ENCODE results near the gene IPO9. TPM values are rescaled to one million over a fixed set of nuclear protein-coding genes. Genes with fewer than 3 reads are reported as not detected.
A peak's percentile ranks its signal among the peaks of the same experiment; 100 is the strongest.

Gene IPO9
- total and polyA plus RNA-seq, 8 donors = 12.4 to 21.2 (median 16.3) TPM

DNA sequence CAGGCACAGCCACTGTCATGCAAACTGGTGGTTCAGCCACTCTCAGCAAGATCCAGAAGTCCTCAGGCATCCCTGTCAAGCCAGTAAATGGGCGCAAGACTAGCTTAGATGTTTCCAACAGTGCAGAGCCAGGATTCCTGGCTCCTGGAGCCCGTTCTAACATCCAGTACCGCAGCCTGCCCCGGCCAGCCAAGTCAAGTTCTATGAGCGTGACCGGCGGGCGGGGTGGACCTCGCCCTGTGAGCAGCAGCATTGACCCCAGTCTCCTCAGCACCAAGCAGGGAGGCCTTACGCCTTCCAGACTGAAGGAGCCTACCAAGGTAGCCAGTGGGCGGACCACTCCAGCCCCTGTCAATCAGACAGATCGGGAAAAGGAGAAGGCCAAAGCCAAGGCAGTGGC, 46.6 kb upstream of the IPO9 start:
- intact Hi-C loops (cut with DNase I) = no loop called here
- ATAC-seq = no peak
- H3K4me3 ChIP-seq = no peak overlapping the region
- WGBS, 2 donors = 88 to 92% methylated on average over 12 of the region's 12 CpGs
- no peaks in the 10 kb centered on the region for H3K4me1 ChIP-seq
- TF ChIP-seq, protein P1, sequence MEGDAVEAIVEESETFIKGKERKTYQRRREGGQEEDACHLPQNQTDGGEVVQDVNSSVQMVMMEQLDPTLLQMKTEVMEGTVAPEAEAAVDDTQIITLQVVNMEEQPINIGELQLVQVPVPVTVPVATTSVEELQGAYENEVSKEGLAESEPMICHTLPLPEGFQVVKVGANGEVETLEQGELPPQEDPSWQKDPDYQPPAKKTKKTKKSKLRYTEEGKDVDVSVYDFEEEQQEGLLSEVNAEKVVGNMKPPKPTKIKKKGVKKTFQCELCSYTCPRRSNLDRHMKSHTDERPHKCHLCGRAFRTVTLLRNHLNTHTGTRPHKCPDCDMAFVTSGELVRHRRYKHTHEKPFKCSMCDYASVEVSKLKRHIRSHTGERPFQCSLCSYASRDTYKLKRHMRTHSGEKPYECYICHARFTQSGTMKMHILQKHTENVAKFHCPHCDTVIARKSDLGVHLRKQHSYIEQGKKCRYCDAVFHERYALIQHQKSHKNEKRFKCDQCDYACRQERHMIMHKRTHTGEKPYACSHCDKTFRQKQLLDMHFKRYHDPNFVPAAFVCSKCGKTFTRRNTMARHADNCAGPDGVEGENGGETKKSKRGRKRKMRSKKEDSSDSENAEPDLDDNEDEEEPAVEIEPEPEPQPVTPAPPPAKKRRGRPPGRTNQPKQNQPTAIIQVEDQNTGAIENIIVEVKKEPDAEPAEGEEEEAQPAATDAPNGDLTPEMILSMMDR (IDR thresholded peaks at IDR 0.05) = no peak
- no peaks in the 10 kb centered on the region for H3K27me3 ChIP-seq
- DNase-seq = no peak
- H3K36me3 ChIP-seq = peaks cover 0 to 11% (median 0%) of the 10 kb centered on the region in 3 donors
- H3K27ac ChIP-seq = no peak overlapping the region
- no peak for FAIRE-seq
- H3K9me3 ChIP-seq = no peaks in the 10 kb centered on the region

DNA sequence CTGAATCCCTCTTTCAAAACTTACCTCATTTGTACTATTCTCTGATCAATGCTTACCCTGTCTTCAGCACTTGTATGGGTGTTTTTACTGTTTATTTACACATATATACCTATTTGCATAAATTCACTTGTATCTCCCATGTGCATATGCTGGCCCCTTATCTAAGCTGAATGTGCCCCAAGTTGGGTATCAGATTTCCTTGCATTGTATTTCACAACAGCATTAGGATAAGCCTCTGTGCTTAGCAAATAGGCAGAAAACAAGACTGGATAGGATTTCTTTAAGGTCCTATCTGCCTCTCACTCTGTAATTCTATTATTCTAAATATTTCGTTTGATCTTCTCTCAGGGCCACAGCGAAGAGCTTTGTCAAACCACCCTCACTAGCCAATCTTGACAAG, 45.9 kb upstream of the IPO9 start:
- no peak overlapping the region for H3K4me3 ChIP-seq
- no peak overlapping the region for H3K27ac ChIP-seq
- intact Hi-C loops (cut with DNase I) = no loop called here
- peaks cover 0 to 11% (median 0%) of the 10 kb centered on the region in 3 donors for H3K36me3 ChIP-seq
- FAIRE-seq = no peak
- DNase-seq = no peak
- WGBS, 2 donors = 89 to 90% methylated on average over 2 of the region's 2 CpGs
- H3K27me3 ChIP-seq = no peaks in the 10 kb centered on the region
- no peaks in the 10 kb centered on the region for H3K4me1 ChIP-seq
- H3K9me3 ChIP-seq = no peaks in the 10 kb centered on the region
- no peak for ATAC-seq
- TF ChIP-seq, protein P1 (IDR thresholded peaks at IDR 0.05) = no peak

DNA sequence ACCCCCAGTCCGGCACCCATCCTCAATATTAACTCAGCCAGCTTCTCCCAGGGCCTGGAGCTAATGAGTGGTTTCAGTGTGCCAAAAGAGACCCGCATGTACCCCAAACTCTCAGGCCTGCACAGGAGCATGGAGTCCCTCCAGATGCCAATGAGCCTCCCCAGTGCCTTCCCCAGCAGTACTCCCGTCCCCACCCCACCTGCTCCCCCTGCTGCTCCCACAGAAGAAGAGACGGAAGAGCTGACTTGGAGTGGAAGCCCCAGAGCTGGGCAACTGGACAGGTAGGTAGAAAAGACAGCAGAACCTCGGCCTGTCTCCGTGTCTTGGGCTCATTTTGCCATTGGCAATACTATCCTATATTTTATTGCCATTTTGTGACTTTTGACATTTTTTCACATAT, 45.4 kb upstream of the IPO9 start:
- peaks cover 0 to 11% (median 0%) of the 10 kb centered on the region in 3 donors for H3K36me3 ChIP-seq
- 83 to 92% methylated on average over 6 of the region's 6 CpGs for WGBS, 2 donors

DNA sequence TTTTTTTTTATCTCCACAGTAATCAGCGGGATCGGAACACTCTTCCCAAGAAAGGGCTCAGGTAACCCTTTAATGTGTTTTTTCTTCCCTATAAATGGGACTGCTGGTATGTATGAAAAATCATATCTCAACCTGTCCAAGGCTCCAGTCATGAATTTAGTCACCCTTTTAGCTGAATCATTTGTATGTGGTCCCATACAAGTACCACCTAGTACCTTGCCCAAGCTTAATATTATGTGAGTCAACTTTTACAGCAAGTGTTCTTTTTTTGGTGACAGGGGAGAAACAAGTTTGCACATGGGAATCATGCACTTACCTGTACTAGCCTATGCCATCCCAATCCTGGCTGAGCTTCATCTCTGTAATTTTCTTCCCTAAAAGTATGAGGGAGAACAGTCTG, 43.7 kb upstream of the IPO9 start:
- intact Hi-C loops (cut with DNase I) = no loop called here
- no peaks in the 10 kb centered on the region for H3K27me3 ChIP-seq
- no peak for FAIRE-seq
- no peak for DNase-seq
- TF ChIP-seq, protein P1 (IDR thresholded peaks at IDR 0.05) = no peak
- H3K4me3 ChIP-seq = no peak overlapping the region
- H3K9me3 ChIP-seq = no peaks in the 10 kb centered on the region
- 67 to 88% methylated on average over 2 of the region's 2 CpGs for WGBS, 2 donors
- peaks cover 0 to 11% (median 0%) of the 10 kb centered on the region in 3 donors for H3K36me3 ChIP-seq
- no peaks in the 10 kb centered on the region for H3K4me1 ChIP-seq
- ATAC-seq = no peak
- no peak overlapping the region for H3K27ac ChIP-seq

More for the DNA sequence above, 45.4 kb upstream of the IPO9 start:
- H3K4me1 ChIP-seq = no peaks in the 10 kb centered on the region
- H3K27me3 ChIP-seq = no peaks in the 10 kb centered on the region
- no peak overlapping the region for H3K4me3 ChIP-seq
- H3K9me3 ChIP-seq = no peaks in the 10 kb centered on the region
- no peak for FAIRE-seq
- no peak for DNase-seq
- TF ChIP-seq, protein P1 (IDR thresholded peaks at IDR 0.05) = no peak
- intact Hi-C loops (cut with DNase I) = no loop called here
- H3K27ac ChIP-seq = no peak overlapping the region
- ATAC-seq = no peak

DNA sequence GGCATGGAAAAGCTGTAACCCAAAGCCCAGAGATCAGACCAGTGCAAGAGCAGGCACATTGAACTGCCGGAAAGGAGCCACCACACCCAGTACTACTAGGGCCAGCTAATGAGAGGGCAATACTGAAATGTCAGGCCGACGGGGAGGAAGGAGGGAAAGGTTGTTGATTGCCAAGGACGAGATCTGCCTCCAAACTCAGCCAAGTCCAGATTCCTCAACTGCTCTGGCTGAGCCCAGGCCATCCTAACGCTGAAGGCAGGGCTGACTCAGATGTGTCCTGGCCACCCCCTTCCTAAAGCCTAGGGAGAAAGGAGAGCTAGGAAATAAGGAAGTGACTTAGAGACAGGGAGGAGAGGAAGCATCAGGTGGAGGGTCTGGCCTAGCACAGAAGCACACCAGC, 42.1 kb upstream of the IPO9 start:
- peak in 1 of 4 donors; percentile 30 for ATAC-seq
- DNase-seq = no peak
- Histone ChIP-seq H3K27ac (no peak overlapping the region), H3K9me3 (no peaks in the 10 kb centered on the region), H3K4me1 (no peaks in the 10 kb centered on the region), H3K27me3 (no peaks in the 10 kb centered on the region), H3K36me3 (peaks cover 0 to 11% (median 0%) of the 10 kb centered on the region in 3 donors), H3K4me3 (no peak overlapping the region)
- TF ChIP-seq, protein P1 (IDR thresholded peaks at IDR 0.05) = no peak
- intact Hi-C loops (cut with DNase I) = no loop called here
- FAIRE-seq = no peak
- 81 to 82% methylated on average over 5 of the region's 5 CpGs for WGBS, 2 donors
